ENCODE results near the gene HECW1.

- no peak for TF ChIP-seq POLR2A (IDR thresholded peaks at IDR 0.05; ENCODE audit: insufficient read depth in 1 of 2, low read depth in 2 of 2, low read length in 2 of 2)
- TF ChIP-seq, protein P1, sequence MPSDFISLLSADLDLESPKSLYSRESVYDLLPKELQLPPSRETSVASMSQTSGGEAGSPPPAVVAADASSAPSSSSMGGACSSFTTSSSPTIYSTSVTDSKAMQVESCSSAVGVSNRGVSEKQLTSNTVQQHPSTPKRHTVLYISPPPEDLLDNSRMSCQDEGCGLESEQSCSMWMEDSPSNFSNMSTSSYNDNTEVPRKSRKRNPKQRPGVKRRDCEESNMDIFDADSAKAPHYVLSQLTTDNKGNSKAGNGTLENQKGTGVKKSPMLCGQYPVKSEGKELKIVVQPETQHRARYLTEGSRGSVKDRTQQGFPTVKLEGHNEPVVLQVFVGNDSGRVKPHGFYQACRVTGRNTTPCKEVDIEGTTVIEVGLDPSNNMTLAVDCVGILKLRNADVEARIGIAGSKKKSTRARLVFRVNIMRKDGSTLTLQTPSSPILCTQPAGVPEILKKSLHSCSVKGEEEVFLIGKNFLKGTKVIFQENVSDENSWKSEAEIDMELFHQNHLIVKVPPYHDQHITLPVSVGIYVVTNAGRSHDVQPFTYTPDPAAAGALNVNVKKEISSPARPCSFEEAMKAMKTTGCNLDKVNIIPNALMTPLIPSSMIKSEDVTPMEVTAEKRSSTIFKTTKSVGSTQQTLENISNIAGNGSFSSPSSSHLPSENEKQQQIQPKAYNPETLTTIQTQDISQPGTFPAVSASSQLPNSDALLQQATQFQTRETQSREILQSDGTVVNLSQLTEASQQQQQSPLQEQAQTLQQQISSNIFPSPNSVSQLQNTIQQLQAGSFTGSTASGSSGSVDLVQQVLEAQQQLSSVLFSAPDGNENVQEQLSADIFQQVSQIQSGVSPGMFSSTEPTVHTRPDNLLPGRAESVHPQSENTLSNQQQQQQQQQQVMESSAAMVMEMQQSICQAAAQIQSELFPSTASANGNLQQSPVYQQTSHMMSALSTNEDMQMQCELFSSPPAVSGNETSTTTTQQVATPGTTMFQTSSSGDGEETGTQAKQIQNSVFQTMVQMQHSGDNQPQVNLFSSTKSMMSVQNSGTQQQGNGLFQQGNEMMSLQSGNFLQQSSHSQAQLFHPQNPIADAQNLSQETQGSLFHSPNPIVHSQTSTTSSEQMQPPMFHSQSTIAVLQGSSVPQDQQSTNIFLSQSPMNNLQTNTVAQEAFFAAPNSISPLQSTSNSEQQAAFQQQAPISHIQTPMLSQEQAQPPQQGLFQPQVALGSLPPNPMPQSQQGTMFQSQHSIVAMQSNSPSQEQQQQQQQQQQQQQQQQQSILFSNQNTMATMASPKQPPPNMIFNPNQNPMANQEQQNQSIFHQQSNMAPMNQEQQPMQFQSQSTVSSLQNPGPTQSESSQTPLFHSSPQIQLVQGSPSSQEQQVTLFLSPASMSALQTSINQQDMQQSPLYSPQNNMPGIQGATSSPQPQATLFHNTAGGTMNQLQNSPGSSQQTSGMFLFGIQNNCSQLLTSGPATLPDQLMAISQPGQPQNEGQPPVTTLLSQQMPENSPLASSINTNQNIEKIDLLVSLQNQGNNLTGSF (CRISPR knock-in tag; IDR thresholded peaks at IDR 0.05), result no peak
- no peak for TF ChIP-seq CTCF (CRISPR knock-in tag; IDR thresholded peaks at IDR 0.05)
- no peak for TF ChIP-seq MAFK (conservative IDR thresholded peaks at IDR 0.05 in 1 of 2, IDR thresholded peaks at IDR 0.05 in 1 of 2; ENCODE audit: low read length in 2 of 2)
- TF ChIP-seq, protein P2, sequence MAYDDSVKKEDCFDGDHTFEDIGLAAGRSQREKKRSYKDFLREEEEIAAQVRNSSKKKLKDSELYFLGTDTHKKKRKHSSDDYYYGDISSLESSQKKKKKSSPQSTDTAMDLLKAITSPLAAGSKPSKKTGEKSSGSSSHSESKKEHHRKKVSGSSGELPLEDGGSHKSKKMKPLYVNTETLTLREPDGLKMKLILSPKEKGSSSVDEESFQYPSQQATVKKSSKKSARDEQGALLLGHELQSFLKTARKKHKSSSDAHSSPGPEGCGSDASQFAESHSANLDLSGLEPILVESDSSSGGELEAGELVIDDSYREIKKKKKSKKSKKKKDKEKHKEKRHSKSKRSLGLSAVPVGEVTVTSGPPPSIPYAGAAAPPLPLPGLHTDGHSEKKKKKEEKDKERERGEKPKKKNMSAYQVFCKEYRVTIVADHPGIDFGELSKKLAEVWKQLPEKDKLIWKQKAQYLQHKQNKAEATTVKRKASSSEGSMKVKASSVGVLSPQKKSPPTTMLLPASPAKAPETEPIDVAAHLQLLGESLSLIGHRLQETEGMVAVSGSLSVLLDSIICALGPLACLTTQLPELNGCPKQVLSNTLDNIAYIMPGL (CRISPR knock-in tag; IDR thresholded peaks at IDR 0.05; ENCODE audit: borderline replicate concordance in 1 of 2, low read depth in 1 of 2), result no peak
- no peak for TF ChIP-seq DNMT1 (CRISPR knock-in tag; IDR thresholded peaks at IDR 0.05)
- TF ChIP-seq, protein P3, sequence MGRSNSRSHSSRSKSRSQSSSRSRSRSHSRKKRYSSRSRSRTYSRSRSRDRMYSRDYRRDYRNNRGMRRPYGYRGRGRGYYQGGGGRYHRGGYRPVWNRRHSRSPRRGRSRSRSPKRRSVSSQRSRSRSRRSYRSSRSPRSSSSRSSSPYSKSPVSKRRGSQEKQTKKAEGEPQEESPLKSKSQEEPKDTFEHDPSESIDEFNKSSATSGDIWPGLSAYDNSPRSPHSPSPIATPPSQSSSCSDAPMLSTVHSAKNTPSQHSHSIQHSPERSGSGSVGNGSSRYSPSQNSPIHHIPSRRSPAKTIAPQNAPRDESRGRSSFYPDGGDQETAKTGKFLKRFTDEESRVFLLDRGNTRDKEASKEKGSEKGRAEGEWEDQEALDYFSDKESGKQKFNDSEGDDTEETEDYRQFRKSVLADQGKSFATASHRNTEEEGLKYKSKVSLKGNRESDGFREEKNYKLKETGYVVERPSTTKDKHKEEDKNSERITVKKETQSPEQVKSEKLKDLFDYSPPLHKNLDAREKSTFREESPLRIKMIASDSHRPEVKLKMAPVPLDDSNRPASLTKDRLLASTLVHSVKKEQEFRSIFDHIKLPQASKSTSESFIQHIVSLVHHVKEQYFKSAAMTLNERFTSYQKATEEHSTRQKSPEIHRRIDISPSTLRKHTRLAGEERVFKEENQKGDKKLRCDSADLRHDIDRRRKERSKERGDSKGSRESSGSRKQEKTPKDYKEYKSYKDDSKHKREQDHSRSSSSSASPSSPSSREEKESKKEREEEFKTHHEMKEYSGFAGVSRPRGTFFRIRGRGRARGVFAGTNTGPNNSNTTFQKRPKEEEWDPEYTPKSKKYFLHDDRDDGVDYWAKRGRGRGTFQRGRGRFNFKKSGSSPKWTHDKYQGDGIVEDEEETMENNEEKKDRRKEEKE (IDR thresholded peaks at IDR 0.05), result no peak
- TF ChIP-seq ZNF558 (CRISPR knock-in tag; IDR thresholded peaks at IDR 0.05; ENCODE audit: borderline replicate concordance), result no peak
- no peak for TF ChIP-seq ZMAT3 (CRISPR knock-in tag; conservative IDR thresholded peaks at IDR 0.05)
- no peak for TF ChIP-seq ZNF414 (CRISPR knock-in tag; IDR thresholded peaks at IDR 0.05)
- no peak for TF ChIP-seq RNF2 (conservative IDR thresholded peaks at IDR 0.05; ENCODE audit: low read depth)
- TF ChIP-seq SAP130 (CRISPR knock-in tag; IDR thresholded peaks at IDR 0.05; ENCODE audit: low read depth), result no peak
These were observed 380.4 kb downstream of the HECW1 start for GRCh38 chr7:43492896-43493295.

All from HepG2 (cell line).